H1 (cell line): Measurements from ENCODE around the gene EN1. TPM values are rescaled to one million over a fixed set of nuclear protein-coding genes. Genes with fewer than 3 reads are reported as not detected.

ENCODE experiments used
- CTCF ChIA-PET: fragments of 300-600 bp; sonication (Branson Sonifier 250); formaldehyde crosslinking; loops from one replicate; lab custom pipeline; 2021; ENCODE audit not compliant: partially characterized antibody; lab: Charles Lee
- POLR2A ChIA-PET: fragments of 300-600 bp; sonication (Branson Sonifier 250); formaldehyde crosslinking; loops from one replicate; lab custom pipeline; 2021; ENCODE audit warnings: inconsistent platforms; ENCODE audit not compliant: partially characterized antibody; lab: Charles Lee
- DNase-seq, 2 experiments: peaks; one replicate each; pipeline versions ENCODE4 v3.0.0 to v3.0.0-alpha.2; 2010 to 2022; ENCODE audit warnings: low spot score in 2 of 2, low read depth in 1 of 2, mixed read lengths in 1 of 2
- FAIRE-seq: peaks from 2 replicates; lab custom pipeline; 2011; peaks lifted over from hg19 to GRCh38; lab: Jason Lieb, UNC
- H2AFZ ChIP-seq: 2 replicates; pipeline ENCODE4 v1.8.1; 2012; ENCODE audit warnings: low read length, inconsistent platforms
- H2AK5ac ChIP-seq: 2 replicates; pipeline ENCODE4 v1.6.1; 2013; ENCODE audit warnings: low read depth, low read length
- H2BK120ac ChIP-seq: replicated peaks from 2 replicates; pipeline ENCODE3; 2013; ENCODE audit warnings: low read depth, low read length, inconsistent platforms
- H2BK12ac ChIP-seq: 2 replicates; pipeline ENCODE4 v1.6.1; 2013; ENCODE audit warnings: low read depth, low read length
- H2BK15ac ChIP-seq: 2 replicates; pipeline ENCODE4 v1.6.1; 2013; ENCODE audit warnings: low read length
- H2BK20ac ChIP-seq: 2 replicates; pipeline ENCODE4 v1.6.1; 2013; ENCODE audit warnings: low read length
- H2BK5ac ChIP-seq: 2 replicates; pipeline ENCODE4 v1.6.1; 2013; ENCODE audit warnings: low read depth, low read length
- H3K14ac ChIP-seq: 2 replicates; pipeline ENCODE4 v1.6.1; 2013; ENCODE audit warnings: inconsistent platforms; ENCODE audit not compliant: insufficient read length
- H3K18ac ChIP-seq: 2 replicates; pipeline ENCODE4 v1.6.1; 2013; ENCODE audit warnings: low read length; ENCODE audit errors: extremely low read depth
- H3K23ac ChIP-seq: 2 replicates; pipeline ENCODE4 v1.6.1; 2013; ENCODE audit warnings: inconsistent platforms; ENCODE audit not compliant: insufficient read length
- H3K23me2 ChIP-seq: 2 replicates; pipeline ENCODE4 v1.6.1; 2013; ENCODE audit warnings: low read depth, low read length
- H3K27ac ChIP-seq: 2 replicates; pipeline ENCODE4 v1.6.1; 2011; ENCODE audit warnings: low read depth, low read length, inconsistent platforms
- H3K27me3 ChIP-seq, 4 experiments: replicated peaks in 1 of 4; 1 replicate in 1 of 4; 2 replicates in 3 of 4; pipeline versions ENCODE4 v1.6.1 to v1.8.1; 2011 to 2013; ENCODE audit warnings: low read length in 3 of 4, mild to moderate bottlenecking in 3 of 4, inconsistent platforms in 2 of 4, mixed read lengths in 2 of 4, moderate library complexity in 1 of 4; ENCODE audit not compliant: control insufficient read depth in 3 of 4, insufficient read depth in 3 of 4; ENCODE audit errors: extremely low read depth in 1 of 4
- H3K36me3 ChIP-seq, 4 experiments: 2 replicates each; pipeline versions ENCODE4 v1.6.1 to v1.8.1; 2011 to 2013; ENCODE audit warnings: mild to moderate bottlenecking in 4 of 4, low read length in 3 of 4, moderate library complexity in 2 of 4, control low read depth in 1 of 4, inconsistent platforms in 1 of 4; ENCODE audit not compliant: insufficient read depth in 4 of 4, control insufficient read depth in 2 of 4
- H3K4ac ChIP-seq: replicated peaks from 2 replicates; pipeline ENCODE3; 2013; ENCODE audit warnings: low read length, low read depth, mixed read lengths, inconsistent platforms; ENCODE audit not compliant: insufficient read length
- H3K4me1 ChIP-seq, 4 experiments: replicated peaks in 1 of 4; 1 replicate in 1 of 4; 2 replicates in 3 of 4; pipeline versions ENCODE4 v1.6.1 to v1.8.1; 2011 to 2013; ENCODE audit warnings: low read length in 3 of 4, inconsistent platforms in 2 of 4, mixed read lengths in 1 of 4; ENCODE audit not compliant: insufficient read depth in 4 of 4, control insufficient read depth in 3 of 4
- H3K4me2 ChIP-seq, 2 experiments: 2 replicates each; pipeline versions ENCODE4 v1.6.1 to v1.8.1; 2011 to 2013; ENCODE audit warnings: low read depth in 2 of 2, low read length in 2 of 2, control low read depth in 1 of 2, inconsistent platforms in 1 of 2, mild to moderate bottlenecking in 1 of 2; ENCODE audit not compliant: insufficient read depth in 1 of 2
- H3K4me3 ChIP-seq, 4 experiments: fragments of 200-600, 300-600 bp in 1 of 4; sonication (generic), shearing (Covaris generic), sonication (Bioruptor Twin) in 1 of 4; 2 replicates each; pipeline versions ENCODE4 v1.5.1 to v1.8.1; 2011 to 2016; ENCODE audit warnings: low read length in 4 of 4, low read depth in 3 of 4, control low read depth in 2 of 4, inconsistent platforms in 2 of 4, mild to moderate bottlenecking in 2 of 4, mixed read lengths in 1 of 4, moderate library complexity in 1 of 4; ENCODE audit not compliant: insufficient read depth in 2 of 4; ENCODE audit errors: extremely low read depth in 1 of 4
- H3K56ac ChIP-seq: replicated peaks from 2 replicates; pipeline ENCODE3; 2013; ENCODE audit warnings: low read depth, mild to moderate bottlenecking, mixed read lengths, low read length, inconsistent platforms; ENCODE audit not compliant: insufficient read length
- H3K79me1 ChIP-seq: 2 replicates; pipeline ENCODE4 v1.6.1; 2013; ENCODE audit warnings: low read depth, low read length, control low read depth
- H3K79me2 ChIP-seq, 2 experiments: 2 replicates each; pipeline versions ENCODE4 v1.6.1 to v1.8.1; 2012 to 2013; ENCODE audit warnings: low read length in 2 of 2, mild to moderate bottlenecking in 2 of 2, inconsistent platforms in 1 of 2; ENCODE audit not compliant: insufficient read depth in 2 of 2, control insufficient read depth in 1 of 2
- H3K9ac ChIP-seq, 4 experiments: replicated peaks in 1 of 4; 1 replicate in 1 of 4; 2 replicates in 3 of 4; pipeline versions ENCODE4 v1.6.1 to v1.8.1; 2011 to 2013; ENCODE audit warnings: low read depth in 3 of 4, low read length in 3 of 4, control low read depth in 2 of 4, mild to moderate bottlenecking in 2 of 4, moderate library complexity in 2 of 4, inconsistent platforms in 1 of 4; ENCODE audit errors: extremely low read depth in 1 of 4
- H3K9me3 ChIP-seq, 2 experiments: 2 replicates each; pipeline versions ENCODE4 v1.6.1 to v1.8.1; 2012 to 2013; ENCODE audit warnings: mild to moderate bottlenecking in 2 of 2, moderate library complexity in 2 of 2, control low read depth in 1 of 2, inconsistent platforms in 1 of 2, low read depth in 1 of 2, low read length in 1 of 2, mixed read lengths in 1 of 2; ENCODE audit not compliant: insufficient read depth in 2 of 2
- H4K20me1 ChIP-seq, 2 experiments: replicated peaks in 1 of 2; 2 replicates each; pipeline versions ENCODE3 to v1.8.1; 2011 to 2013; ENCODE audit warnings: inconsistent platforms in 2 of 2, low read length in 2 of 2, mild to moderate bottlenecking in 1 of 2; ENCODE audit not compliant: insufficient read depth in 2 of 2, control insufficient read depth in 1 of 2
- H4K5ac ChIP-seq: 2 replicates; pipeline ENCODE4 v1.6.1; 2013; ENCODE audit warnings: low read length, low read depth, mixed read lengths, inconsistent platforms; ENCODE audit not compliant: insufficient read length
- H4K8ac ChIP-seq: 2 replicates; pipeline ENCODE4 v1.8.0; 2013; ENCODE audit warnings: mild to moderate bottlenecking, moderate library complexity, low read length, inconsistent platforms; ENCODE audit not compliant: insufficient read depth; ENCODE audit errors: extremely low read depth
- H4K91ac ChIP-seq: replicated peaks from 2 replicates; pipeline ENCODE3; 2013; ENCODE audit warnings: low read length, mixed read lengths, inconsistent platforms; ENCODE audit not compliant: insufficient read length
- BACH1 ChIP-seq: IDR thresholded peaks from 2 replicates; pipeline ENCODE4 v1.6.1; 2012; ENCODE audit warnings: low read length, improper control_type of control experiment
- CHD2 ChIP-seq: IDR thresholded peaks from 2 replicates; pipeline ENCODE4 v1.6.1; 2012; ENCODE audit warnings: low read length, improper control_type of control experiment
- CREB1 ChIP-seq: IDR thresholded peaks from 2 replicates; pipeline ENCODE4 v1.6.1; 2012; ENCODE audit warnings: inconsistent platforms
- CTBP2 ChIP-seq: IDR thresholded peaks from 2 replicates; pipeline ENCODE4 v1.7.0; 2011; ENCODE audit warnings: borderline replicate concordance, mild to moderate bottlenecking, moderate library complexity, mixed read lengths, low read length; ENCODE audit not compliant: insufficient read depth, insufficient read length
- HDAC6 ChIP-seq: IDR thresholded peaks from one replicate; pipeline ENCODE4 v1.7.1; 2012; ENCODE audit warnings: low read depth, mild to moderate bottlenecking, inconsistent platforms, low read length, moderate library complexity
- SP4 ChIP-seq: IDR thresholded peaks from 2 replicates; pipeline ENCODE4 v1.6.1; 2012; ENCODE audit warnings: low read length, inconsistent platforms
- TAF7 ChIP-seq: optimal IDR thresholded peaks from 2 replicates; pipeline ENCODE3; 2011; ENCODE audit warnings: low read depth, mild to moderate bottlenecking, inconsistent platforms, low read length, moderate library complexity, borderline replicate concordance
- WGBS, 2 experiments: shearing (Covaris generic) in 1 of 2; methylation state at CpG; one replicate each; pipeline versions ENCODE4 v1.1.6 to v1.1.7; 2013 to 2015; ENCODE audit warnings: low lambda C conversion rate in 2 of 2, mixed read lengths in 2 of 2, inconsistent platforms in 1 of 2, low coverage in 1 of 2, missing lambda C conversion rate in 1 of 2; ENCODE audit not compliant: insufficient replicate concordance in 2 of 2, insufficient coverage in 1 of 2, insufficient read length in 1 of 2; ENCODE audit errors: extremely low coverage in 1 of 2, missing lambda C conversion rate in 1 of 2; 5-methylcytosine and 5-hydroxymethylcytosine counted together
- polyA plus RNA-seq, 7 experiments: library from polyadenylated mRNA; depleted of rRNA in 3 of 7; stranded (reverse) in 5 of 7; unstranded in 2 of 7; fragments of >200 nt in 5 of 7; fragments of 200-250 nt in 2 of 7; gene quantifications; 1 replicate in 5 of 7; 2 replicates in 1 of 7; 4 replicates in 1 of 7; pipeline versions ENCODE4 v1.2.1 to v1.2.3, GENCODE V29; 2011 to 2013; ENCODE audit warnings: missing spikeins in 2 of 7, mixed read lengths in 2 of 7
- total RNA-seq: library from RNA; stranded (reverse); fragmentation: NEBNext Ultra II Directional; extraction: Animal tissue kit (Norgen Biotek cat#: 25700); gene quantifications from 2 replicates; pipeline ENCODE4 v1.2.1, GENCODE V29; 2021

The EN1 gene
- total and polyA plus RNA-seq, 2 of the 8 experiments (the other 6 are each of a cell fraction or from before 2014, with no cell fraction given): not detected

- Histone ChIP-seq H2AFZ (no peak overlapping the region), H3K14ac (no peak overlapping the region), H3K23ac (no peak overlapping the region), H3K4ac (no peak overlapping the region), H4K91ac (no peak overlapping the region), H3K79me1 (no peaks in the 10 kb centered on the region), H2BK5ac (peak overlapping the region; percentile 44; the same call in 1 of the 2 replicates), H3K18ac (0 out of 2 replicates have a peak overlapping the region, but pooled peaks have one; percentile 65), H2BK20ac (0 out of 2 replicates have a peak overlapping the region, but pooled peaks have one; percentile 64), H3K9ac (no peak overlapping the region), H3K79me2 (no peaks in the 10 kb centered on the region), H3K27me3 (peaks cover 0 to 3% (median 1%) of the 10 kb centered on the region in 4 experiments; a peak in 4 of 7 replicates), H3K27ac (no peak overlapping the region), H3K4me2 (no peak overlapping the region), H2BK15ac (peak overlapping the region; percentile 34; the same call in 1 of the 2 replicates), H4K5ac (no peak overlapping the region), H3K9me3 (no peaks in the 10 kb centered on the region), H3K36me3 (no peaks in the 10 kb centered on the region), H2BK12ac (no peak overlapping the region), H3K4me3 (no peak overlapping the region), H3K4me1 (peaks cover 10 to 27% (median 12%) of the 10 kb centered on the region in 4 experiments), H3K23me2 (no peaks in the 10 kb centered on the region), H4K8ac (no peak overlapping the region), H4K20me1 (no peaks in the 10 kb centered on the region), H2AK5ac (no peak overlapping the region), H2BK120ac (no peak overlapping the region), H3K56ac (no peak overlapping the region)
- DNase-seq: no peak
- CTCF ChIA-PET: interaction anchor here (1.1 to 2.5 kb wide), 3 partner anchors 18 to 52 kb away, joined by 3 to 9 read pairs (median 5); no protein-coding TSS in a partner anchor
- FAIRE-seq: no peak
- POLR2A ChIA-PET: no interaction called here
- 87% methylated on average over 4 of the region's 4 CpGs; no CpG with 5 or more reads in 1 of the 2 experiments for WGBS, 2 experiments
- TF ChIP-seq SP4 (no peak), CTBP2 (no peak), CREB1 (no peak), TAF7 (no peak), CHD2 (no peak), BACH1 (no peak), HDAC6 (no peak)
Observed at GRCh38 chr2:118815731-118816130, 31.7 kb downstream of the EN1 start.
